Measurements from ENCODE around the gene CHAD.

Gene CHAD

DNA sequence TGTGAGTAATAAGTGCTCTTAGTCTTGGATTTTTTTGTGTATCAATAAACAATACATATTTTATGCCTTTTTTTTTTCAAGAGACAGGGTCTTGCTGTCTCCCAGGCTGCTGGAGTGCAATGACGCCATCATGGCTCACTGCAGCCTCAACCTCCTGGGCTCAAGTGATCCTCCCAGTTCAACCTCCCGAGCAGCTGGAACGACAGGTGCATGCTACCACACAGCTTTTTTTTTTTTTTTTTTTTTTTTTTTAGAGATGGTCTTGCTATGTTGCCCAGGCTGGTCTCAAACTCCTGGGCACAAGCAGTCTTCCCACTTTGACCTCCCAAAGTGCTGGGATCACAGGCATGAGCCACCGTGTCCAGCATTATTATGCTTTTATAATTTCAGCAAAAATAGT lies 29.7 kb downstream of the CHAD start:
- Histone ChIP-seq H3K4me1 (ENCODE audit: low read depth, poor library complexity, severe bottlenecking) (no peaks in the 10 kb centered on the region), H3K79me2 (ENCODE audit: insufficient read depth, low read depth) (no peaks in the 10 kb centered on the region), H3K27me3 (ENCODE audit: insufficient read depth, low read depth) (no peaks in the 10 kb centered on the region), H3K27ac (no peak overlapping the region), H4K20me1 (ENCODE audit: insufficient read depth) (no peaks in the 10 kb centered on the region), H3K36me3 (ENCODE audit: insufficient read depth) (no peaks in the 10 kb centered on the region), H3K4me2 (no peak overlapping the region), H2AFZ (ENCODE audit: low read depth) (no peak overlapping the region), H3K9ac (no peak overlapping the region), H3K4me3 (IDR thresholded peaks at IDR 0.05; ENCODE audit: insufficient read depth, low read depth, low read length) (no peak overlapping the region)
- TF ChIP-seq, protein P1, sequence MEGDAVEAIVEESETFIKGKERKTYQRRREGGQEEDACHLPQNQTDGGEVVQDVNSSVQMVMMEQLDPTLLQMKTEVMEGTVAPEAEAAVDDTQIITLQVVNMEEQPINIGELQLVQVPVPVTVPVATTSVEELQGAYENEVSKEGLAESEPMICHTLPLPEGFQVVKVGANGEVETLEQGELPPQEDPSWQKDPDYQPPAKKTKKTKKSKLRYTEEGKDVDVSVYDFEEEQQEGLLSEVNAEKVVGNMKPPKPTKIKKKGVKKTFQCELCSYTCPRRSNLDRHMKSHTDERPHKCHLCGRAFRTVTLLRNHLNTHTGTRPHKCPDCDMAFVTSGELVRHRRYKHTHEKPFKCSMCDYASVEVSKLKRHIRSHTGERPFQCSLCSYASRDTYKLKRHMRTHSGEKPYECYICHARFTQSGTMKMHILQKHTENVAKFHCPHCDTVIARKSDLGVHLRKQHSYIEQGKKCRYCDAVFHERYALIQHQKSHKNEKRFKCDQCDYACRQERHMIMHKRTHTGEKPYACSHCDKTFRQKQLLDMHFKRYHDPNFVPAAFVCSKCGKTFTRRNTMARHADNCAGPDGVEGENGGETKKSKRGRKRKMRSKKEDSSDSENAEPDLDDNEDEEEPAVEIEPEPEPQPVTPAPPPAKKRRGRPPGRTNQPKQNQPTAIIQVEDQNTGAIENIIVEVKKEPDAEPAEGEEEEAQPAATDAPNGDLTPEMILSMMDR (conservative IDR thresholded peaks at IDR 0.05; ENCODE audit: low read depth, low read length) = no peak

DNA sequence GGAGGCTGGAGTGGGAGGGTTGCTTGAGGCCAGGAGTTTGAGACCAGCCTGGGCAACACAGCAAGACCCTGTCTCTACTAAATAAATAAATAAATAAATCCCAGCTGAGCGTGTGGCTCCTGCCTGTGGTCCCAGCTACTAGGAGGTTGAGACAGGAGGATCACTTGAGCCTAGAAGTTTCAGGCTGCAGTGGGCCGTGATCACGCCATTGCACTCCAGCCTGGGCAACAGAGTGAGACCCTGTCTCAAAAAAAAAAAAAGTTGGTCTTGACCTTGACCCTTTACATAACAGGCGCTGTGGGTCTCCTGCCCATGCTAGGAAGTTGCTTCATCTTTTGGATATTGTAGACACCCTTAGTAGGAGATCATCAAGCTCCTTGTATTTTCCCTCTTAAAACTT lies 31.3 kb downstream of the CHAD start:
- H3K27ac ChIP-seq = no peak overlapping the region
- no peaks in the 10 kb centered on the region for H4K20me1 ChIP-seq (ENCODE audit: insufficient read depth)
- H3K4me3 ChIP-seq (IDR thresholded peaks at IDR 0.05; ENCODE audit: insufficient read depth, low read depth, low read length) = no peak overlapping the region
- no peaks in the 10 kb centered on the region for H3K27me3 ChIP-seq (ENCODE audit: insufficient read depth, low read depth)
- no peak overlapping the region for H3K9ac ChIP-seq
- H3K36me3 ChIP-seq (ENCODE audit: insufficient read depth) = no peaks in the 10 kb centered on the region
- H3K79me2 ChIP-seq (ENCODE audit: insufficient read depth, low read depth) = no peaks in the 10 kb centered on the region
- no peaks in the 10 kb centered on the region for H3K4me1 ChIP-seq (ENCODE audit: low read depth, poor library complexity, severe bottlenecking)
- H2AFZ ChIP-seq (ENCODE audit: low read depth) = no peak overlapping the region
- TF ChIP-seq, protein P1 (conservative IDR thresholded peaks at IDR 0.05; ENCODE audit: low read depth, low read length) = no peak
- no peak overlapping the region for H3K4me2 ChIP-seq

DNA sequence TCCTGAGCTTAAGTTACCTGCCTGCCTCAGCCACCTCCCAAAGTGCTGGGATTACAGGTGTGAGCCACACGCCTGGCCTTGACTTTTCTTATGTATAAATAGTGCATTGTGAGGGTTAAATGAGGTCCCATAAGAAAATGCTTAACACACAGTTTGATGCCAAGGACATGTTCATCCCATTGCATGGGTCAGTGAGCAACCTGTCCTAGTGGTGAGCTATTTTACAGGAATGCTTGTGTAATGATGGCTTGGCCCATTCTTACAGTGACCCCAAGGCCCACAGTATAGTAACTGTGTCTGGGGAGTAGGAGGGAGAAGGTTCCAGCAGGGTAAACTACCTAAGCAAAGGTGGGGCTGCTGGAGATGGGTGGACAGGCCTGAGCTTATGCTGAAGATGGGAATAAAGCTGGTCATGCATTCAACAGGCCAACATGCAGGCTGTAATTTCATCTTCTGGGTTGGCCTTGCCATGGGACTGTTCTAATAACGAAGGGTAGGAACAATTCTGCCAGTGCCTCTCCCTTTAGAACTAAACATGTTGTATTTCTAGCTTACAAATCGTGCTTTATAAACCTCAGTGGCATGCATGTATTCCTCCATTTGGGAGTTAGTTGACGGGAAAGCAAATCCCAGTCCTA lies 36.4 kb downstream of the CHAD start:
- TF ChIP-seq, protein P1 (conservative IDR thresholded peaks at IDR 0.05; ENCODE audit: low read depth, low read length) = no peak
- peaks cover 8% of the 10 kb centered on the region for H3K4me1 ChIP-seq (ENCODE audit: low read depth, poor library complexity, severe bottlenecking)
- H3K27ac ChIP-seq = no peak overlapping the region
- H4K20me1 ChIP-seq (ENCODE audit: insufficient read depth) = no peaks in the 10 kb centered on the region
- H3K79me2 ChIP-seq (ENCODE audit: insufficient read depth, low read depth) = no peaks in the 10 kb centered on the region
- H3K4me2 ChIP-seq = no peak overlapping the region
- no peaks in the 10 kb centered on the region for H3K27me3 ChIP-seq (ENCODE audit: insufficient read depth, low read depth)
- H2AFZ ChIP-seq (ENCODE audit: low read depth) = no peak overlapping the region
- H3K9ac ChIP-seq = no peak overlapping the region
- H3K36me3 ChIP-seq (ENCODE audit: insufficient read depth) = no peaks in the 10 kb centered on the region
- no peak overlapping the region for H3K4me3 ChIP-seq (IDR thresholded peaks at IDR 0.05; ENCODE audit: insufficient read depth, low read depth, low read length)

DNA sequence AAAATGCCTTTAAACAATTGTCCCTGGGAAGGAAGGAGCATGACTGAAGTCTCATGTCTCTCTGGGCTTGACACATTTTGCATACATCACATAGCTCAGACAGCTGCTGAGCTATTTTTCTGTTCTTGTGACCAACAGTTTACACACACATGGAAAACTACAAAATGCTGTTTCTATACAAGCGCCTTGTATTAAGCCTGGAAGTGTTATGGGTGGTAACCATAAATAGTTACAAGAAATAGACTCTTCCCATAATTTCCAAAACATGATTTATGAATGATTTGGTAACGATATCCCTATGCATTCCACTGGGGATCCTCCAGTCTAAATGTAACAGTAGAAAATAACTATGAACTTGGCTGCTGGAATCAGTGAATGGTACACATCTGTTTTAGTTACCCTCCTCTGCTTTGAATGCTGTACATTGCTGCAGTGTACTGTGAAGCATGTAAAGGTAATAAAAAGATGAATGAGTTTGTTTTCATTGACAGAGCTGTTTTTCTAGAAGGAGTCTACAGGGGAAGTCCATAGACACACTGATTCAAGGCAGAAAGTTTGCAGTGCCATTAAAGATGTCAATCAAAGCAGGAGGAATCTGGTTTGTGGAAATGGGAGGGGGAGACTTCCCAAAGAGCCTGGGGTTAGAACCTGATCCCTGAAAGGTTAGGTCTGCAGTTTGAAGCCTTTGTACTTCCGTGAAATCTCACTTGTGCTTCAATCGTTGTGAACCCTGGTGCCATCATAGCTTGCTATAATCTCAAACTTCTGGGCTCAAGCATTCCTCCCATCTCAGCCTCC lies 37.7 kb downstream of the CHAD start:
- TF ChIP-seq, protein P1 (conservative IDR thresholded peaks at IDR 0.05; ENCODE audit: low read depth, low read length) = no peak
- Histone ChIP-seq H3K79me2 (ENCODE audit: insufficient read depth, low read depth) (peaks cover 6% of the 10 kb centered on the region; the same call in 1 of the 2 replicates), H3K4me2 (no peak overlapping the region), H3K36me3 (ENCODE audit: insufficient read depth) (no peaks in the 10 kb centered on the region), H4K20me1 (ENCODE audit: insufficient read depth) (no peaks in the 10 kb centered on the region), H3K27me3 (ENCODE audit: insufficient read depth, low read depth) (no peaks in the 10 kb centered on the region), H3K4me1 (ENCODE audit: low read depth, poor library complexity, severe bottlenecking) (peaks cover 8% of the 10 kb centered on the region), H3K27ac (no peak overlapping the region), H3K4me3 (IDR thresholded peaks at IDR 0.05; ENCODE audit: insufficient read depth, low read depth, low read length) (no peak overlapping the region), H3K9ac (no peak overlapping the region), H2AFZ (ENCODE audit: low read depth) (no peak overlapping the region)

Data from KMS-11 (cell line).